ENCODE measurements around the gene LRRC9.

LRRC9 gene

GRCh38 chr14:59900556-59900955, 19.4 kb upstream of the LRRC9 start:
- H3K4me3 ChIP-seq (ENCODE audit: low read depth, low read length) = no peak overlapping the region
- H3K9me3 ChIP-seq (ENCODE audit: control insufficient read depth, insufficient read depth, low read depth, low read length) = no peaks in the 10 kb centered on the region
- TF ChIP-seq ZNF274 (IDR thresholded peaks at IDR 0.05; ENCODE audit: low read length) = no peak
- no peak for TF ChIP-seq ZNF274 (tag by site-specific recombination; IDR thresholded peaks at IDR 0.05; ENCODE audit: borderline replicate concordance)
- no peak for TF ChIP-seq GLI2 (tag by site-specific recombination; IDR thresholded peaks at IDR 0.05; ENCODE audit: borderline replicate concordance, low read depth)
- H3K36me3 ChIP-seq (ENCODE audit: control insufficient read depth in 2 of 2, insufficient read depth in 1 of 2, low read length in 2 of 2) = no peaks in the 10 kb centered on the region
- H3K4me1 ChIP-seq (ENCODE audit: control insufficient read depth, insufficient read depth, low read length) = no peaks in the 10 kb centered on the region
- CTCF ChIA-PET = interaction anchor here (0.7 to 2.3 kb wide), 5 partner anchors 17 to 324 kb away, joined by 3 to 10 read pairs (median 4); partner anchors contain the start of gene CCDC175
- POLR2A ChIA-PET = no interaction called here
- no peak overlapping the region for H3K27ac ChIP-seq (ENCODE audit: extremely low read depth, low read depth, low read length)

DNA sequence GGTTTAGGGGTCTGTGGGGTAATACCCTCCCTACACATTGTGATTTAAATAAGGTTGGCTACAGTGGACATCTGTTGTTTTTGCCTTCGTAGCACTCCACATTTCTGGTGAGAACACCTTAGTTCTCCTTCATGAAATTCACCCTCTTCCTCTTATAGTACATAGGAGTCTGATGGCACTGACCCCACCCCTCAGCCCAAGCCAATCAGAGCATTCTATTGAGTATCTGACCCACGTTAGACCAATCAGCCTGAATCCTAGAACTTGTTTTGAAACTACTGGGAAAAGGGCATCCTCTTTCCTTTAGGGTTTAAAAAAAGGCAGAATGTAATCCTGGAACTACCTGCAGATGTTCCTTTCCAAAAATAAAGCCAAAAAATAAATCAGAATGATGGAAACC, 15.8 kb upstream of the LRRC9 start:
- ChIA-PET CTCF (no interaction called here), POLR2A (no interaction called here)
- H3K9me3 ChIP-seq (ENCODE audit: control insufficient read depth, insufficient read depth, low read depth, low read length) = no peaks in the 10 kb centered on the region
- no peak overlapping the region for H3K27ac ChIP-seq (ENCODE audit: extremely low read depth, low read depth, low read length)
- TF ChIP-seq ZNF404 (tag by site-specific recombination; IDR thresholded peaks at IDR 0.05) = no peak
- TF ChIP-seq ZNF610 (tag by site-specific recombination; IDR thresholded peaks at IDR 0.05; ENCODE audit: borderline replicate concordance) = no peak
- TF ChIP-seq ZNF114 (tag by site-specific recombination; IDR thresholded peaks at IDR 0.05) = no peak
- no peak for TF ChIP-seq ZNF776 (tag by site-specific recombination; IDR thresholded peaks at IDR 0.05; ENCODE audit: borderline replicate concordance)
- TF ChIP-seq ZNF558 (tag by site-specific recombination; IDR thresholded peaks at IDR 0.05) = no peak
- no peak for TF ChIP-seq ZNF677 (tag by site-specific recombination; IDR thresholded peaks at IDR 0.05)
- TF ChIP-seq, protein P1, sequence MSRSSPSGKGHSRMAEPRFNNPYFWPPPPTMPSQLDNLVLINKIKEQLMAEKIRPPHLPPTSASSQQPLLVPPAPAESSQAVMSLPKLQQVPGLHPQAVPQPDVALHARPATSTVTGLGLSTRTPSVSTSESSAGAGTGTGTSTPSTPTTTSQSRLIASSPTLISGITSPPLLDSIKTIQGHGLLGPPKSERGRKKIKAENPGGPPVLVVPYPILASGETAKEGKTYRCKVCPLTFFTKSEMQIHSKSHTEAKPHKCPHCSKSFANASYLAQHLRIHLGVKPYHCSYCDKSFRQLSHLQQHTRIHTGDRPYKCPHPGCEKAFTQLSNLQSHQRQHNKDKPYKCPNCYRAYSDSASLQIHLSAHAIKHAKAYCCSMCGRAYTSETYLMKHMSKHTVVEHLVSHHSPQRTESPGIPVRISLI (tag by site-specific recombination; IDR thresholded peaks at IDR 0.05) = no peak
- TF ChIP-seq, protein P2, sequence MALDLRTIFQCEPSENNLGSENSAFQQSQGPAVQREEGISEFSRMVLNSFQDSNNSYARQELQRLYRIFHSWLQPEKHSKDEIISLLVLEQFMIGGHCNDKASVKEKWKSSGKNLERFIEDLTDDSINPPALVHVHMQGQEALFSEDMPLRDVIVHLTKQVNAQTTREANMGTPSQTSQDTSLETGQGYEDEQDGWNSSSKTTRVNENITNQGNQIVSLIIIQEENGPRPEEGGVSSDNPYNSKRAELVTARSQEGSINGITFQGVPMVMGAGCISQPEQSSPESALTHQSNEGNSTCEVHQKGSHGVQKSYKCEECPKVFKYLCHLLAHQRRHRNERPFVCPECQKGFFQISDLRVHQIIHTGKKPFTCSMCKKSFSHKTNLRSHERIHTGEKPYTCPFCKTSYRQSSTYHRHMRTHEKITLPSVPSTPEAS (tag by site-specific recombination; IDR thresholded peaks at IDR 0.05) = no peak
- no peak for TF ChIP-seq MYNN (tag by site-specific recombination; IDR thresholded peaks at IDR 0.05; ENCODE audit: borderline replicate concordance)
- TF ChIP-seq ZNF266 (tag by site-specific recombination; IDR thresholded peaks at IDR 0.05; ENCODE audit: low read depth) = no peak
- TF ChIP-seq ZNF391 (tag by site-specific recombination; IDR thresholded peaks at IDR 0.05; ENCODE audit: borderline replicate concordance, low read depth) = no peak
- TF ChIP-seq ZBTB49 (tag by site-specific recombination; IDR thresholded peaks at IDR 0.05; ENCODE audit: low read depth) = no peak
- TF ChIP-seq ZNF146 (tag by site-specific recombination; IDR thresholded peaks at IDR 0.05) = no peak
- H3K36me3 ChIP-seq (ENCODE audit: control insufficient read depth in 2 of 2, insufficient read depth in 1 of 2, low read length in 2 of 2) = no peaks in the 10 kb centered on the region
- H3K4me1 ChIP-seq (ENCODE audit: control insufficient read depth, insufficient read depth, low read length) = no peaks in the 10 kb centered on the region
- no peak overlapping the region for H3K4me3 ChIP-seq (ENCODE audit: low read depth, low read length)

- ChIA-PET POLR2A (no interaction called here), CTCF (interaction anchor here (0.8 to 0.9 kb wide), 2 partner anchors 13 to 272 kb away, joined by 4 read pairs; no protein-coding TSS in a partner anchor)
- Histone ChIP-seq H3K4me3 (ENCODE audit: low read depth, low read length) (no peak overlapping the region), H3K27ac (ENCODE audit: extremely low read depth, low read depth, low read length) (no peak overlapping the region), H3K36me3 (ENCODE audit: control insufficient read depth in 2 of 2, insufficient read depth in 1 of 2, low read length in 2 of 2) (no peaks in the 10 kb centered on the region), H3K4me1 (ENCODE audit: control insufficient read depth, insufficient read depth, low read length) (no peaks in the 10 kb centered on the region), H3K9me3 (ENCODE audit: control insufficient read depth, insufficient read depth, low read depth, low read length) (no peaks in the 10 kb centered on the region)
- TF ChIP-seq ZNF37A (tag by site-specific recombination; IDR thresholded peaks at IDR 0.05) (no peak), ZNF549 (tag by site-specific recombination; IDR thresholded peaks at IDR 0.05) (no peak), TRIM28 (IDR thresholded peaks at IDR 0.05; ENCODE audit: borderline replicate concordance, low read length) (no peak), ZNF239 (tag by site-specific recombination; IDR thresholded peaks at IDR 0.05) (no peak), ZNF404 (tag by site-specific recombination; IDR thresholded peaks at IDR 0.05) (no peak), ZSCAN5A (tag by site-specific recombination; IDR thresholded peaks at IDR 0.05) (no peak)
- TF ChIP-seq, protein P3, sequence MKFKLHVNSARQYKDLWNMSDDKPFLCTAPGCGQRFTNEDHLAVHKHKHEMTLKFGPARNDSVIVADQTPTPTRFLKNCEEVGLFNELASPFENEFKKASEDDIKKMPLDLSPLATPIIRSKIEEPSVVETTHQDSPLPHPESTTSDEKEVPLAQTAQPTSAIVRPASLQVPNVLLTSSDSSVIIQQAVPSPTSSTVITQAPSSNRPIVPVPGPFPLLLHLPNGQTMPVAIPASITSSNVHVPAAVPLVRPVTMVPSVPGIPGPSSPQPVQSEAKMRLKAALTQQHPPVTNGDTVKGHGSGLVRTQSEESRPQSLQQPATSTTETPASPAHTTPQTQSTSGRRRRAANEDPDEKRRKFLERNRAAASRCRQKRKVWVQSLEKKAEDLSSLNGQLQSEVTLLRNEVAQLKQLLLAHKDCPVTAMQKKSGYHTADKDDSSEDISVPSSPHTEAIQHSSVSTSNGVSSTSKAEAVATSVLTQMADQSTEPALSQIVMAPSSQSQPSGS (tag by site-specific recombination; IDR thresholded peaks at IDR 0.05; ENCODE audit: low read depth) = no peak
- TF ChIP-seq, protein P4, sequence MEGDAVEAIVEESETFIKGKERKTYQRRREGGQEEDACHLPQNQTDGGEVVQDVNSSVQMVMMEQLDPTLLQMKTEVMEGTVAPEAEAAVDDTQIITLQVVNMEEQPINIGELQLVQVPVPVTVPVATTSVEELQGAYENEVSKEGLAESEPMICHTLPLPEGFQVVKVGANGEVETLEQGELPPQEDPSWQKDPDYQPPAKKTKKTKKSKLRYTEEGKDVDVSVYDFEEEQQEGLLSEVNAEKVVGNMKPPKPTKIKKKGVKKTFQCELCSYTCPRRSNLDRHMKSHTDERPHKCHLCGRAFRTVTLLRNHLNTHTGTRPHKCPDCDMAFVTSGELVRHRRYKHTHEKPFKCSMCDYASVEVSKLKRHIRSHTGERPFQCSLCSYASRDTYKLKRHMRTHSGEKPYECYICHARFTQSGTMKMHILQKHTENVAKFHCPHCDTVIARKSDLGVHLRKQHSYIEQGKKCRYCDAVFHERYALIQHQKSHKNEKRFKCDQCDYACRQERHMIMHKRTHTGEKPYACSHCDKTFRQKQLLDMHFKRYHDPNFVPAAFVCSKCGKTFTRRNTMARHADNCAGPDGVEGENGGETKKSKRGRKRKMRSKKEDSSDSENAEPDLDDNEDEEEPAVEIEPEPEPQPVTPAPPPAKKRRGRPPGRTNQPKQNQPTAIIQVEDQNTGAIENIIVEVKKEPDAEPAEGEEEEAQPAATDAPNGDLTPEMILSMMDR (tag by site-specific recombination; IDR thresholded peaks at IDR 0.05) = no peak
Observed at GRCh38 chr14:59905188-59905587, 14.8 kb upstream of the LRRC9 start.
